K562 (cell line): ENCODE measurements around the gene P2RY11. TPM values are rescaled to one million over a fixed set of nuclear protein-coding genes. Genes with fewer than 3 reads are reported as not detected.

Source experiments
- BHLHE40 ChIP-seq: IDR thresholded peaks from 2 replicates; pipeline ENCODE4 v1.6.1; 2011; ENCODE audit warnings: low read length, improper control_type of control experiment
- CBX5 ChIP-seq: IDR thresholded peaks from 2 replicates; pipeline ENCODE4 v1.6.1; 2014; ENCODE audit warnings: low read depth, borderline replicate concordance
- CHD1 ChIP-seq: fragments of 200-600 bp; sonication (generic); IDR thresholded peaks from one replicate; pipeline ENCODE4 v1.6.1; 2012; ENCODE audit warnings: mild to moderate bottlenecking, moderate library complexity, low read length, inconsistent platforms
- CREB5 ChIP-seq: fragments of 250-450 bp; sonication (Bioruptor Pico); IDR thresholded peaks from 2 replicates; pipeline ENCODE4 v1.5.0; 2020; ENCODE audit warnings: mild to moderate bottlenecking
- CTBP1 ChIP-seq: fragments of 450-650 bp; IDR thresholded peaks from 2 replicates; pipeline ENCODE4 v1.6.1; 2016; ENCODE audit warnings: borderline replicate concordance
- DACH1 ChIP-seq: fragments of 450-650 bp; IDR thresholded peaks from 2 replicates; pipeline ENCODE4 v1.6.1; 2018; ENCODE audit not compliant: partially characterized antibody
- FOSL1 ChIP-seq: fragments of 200-800 bp; sonication (Bioruptor generic); conservative IDR thresholded peaks from 2 replicates; pipeline ENCODE4 v1.6.1; 2016; ENCODE audit warnings: missing genetic modification characterization, missing compliant biosample characterization
- HBP1 ChIP-seq: fragments of 450-650 bp; formaldehyde crosslinking; IDR thresholded peaks from 2 replicates; pipeline ENCODE4 v1.4.0; 2022; ENCODE audit warnings: missing genetic modification characterization
- MECOM ChIP-seq: fragments of 250-450 bp; sonication (Bioruptor Pico); IDR thresholded peaks from 2 replicates; pipeline ENCODE4 v1.8.0; 2022; ENCODE audit warnings: inconsistent platforms
- MLLT1 ChIP-seq, 2 experiments: fragments of 450-650 bp; IDR thresholded peaks; 2 replicates each; pipeline ENCODE4 v1.6.1; 2016
- POLR3G ChIP-seq: IDR thresholded peaks from 2 replicates; pipeline ENCODE4 v1.6.1; 2011; ENCODE audit not compliant: insufficient read length, insufficient replicate concordance; ENCODE audit errors: extremely low read depth
- RHOXF2B ChIP-seq: fragments of 250-450 bp; sonication (Bioruptor Pico); conservative IDR thresholded peaks from 2 replicates; pipeline ENCODE4 v1.5.1; 2021
- THRA ChIP-seq: fragments of 450-650 bp; IDR thresholded peaks from 2 replicates; pipeline ENCODE4 v1.6.1; 2017; ENCODE audit warnings: mild to moderate bottlenecking, moderate library complexity
- ZBTB12 ChIP-seq: fragments of 250-450 bp; sonication (Bioruptor Pico); IDR thresholded peaks from 2 replicates; pipeline ENCODE4 v1.4.0; 2020
- ZBTB33 ChIP-seq: sonication (generic); formaldehyde crosslinking; IDR thresholded peaks from 2 replicates; pipeline ENCODE4 v1.8.1; 2023; ENCODE audit warnings: mild to moderate bottlenecking, missing genetic modification reagents
- ZNF133 ChIP-seq: fragments of 250-450 bp; sonication (Bioruptor Pico); IDR thresholded peaks from 2 replicates; pipeline ENCODE4 v1.4.0; 2020; ENCODE audit warnings: mild to moderate bottlenecking
- ZNF134 ChIP-seq: fragments of 250-450 bp; sonication (Bioruptor Pico); conservative IDR thresholded peaks from 2 replicates; pipeline ENCODE4 v1.4.0; 2020
- ZNF584 ChIP-seq: fragments of 200-800 bp; sonication (Bioruptor generic); IDR thresholded peaks from 2 replicates; pipeline ENCODE4 v1.6.1; 2016; ENCODE audit warnings: low read depth, mild to moderate bottlenecking, missing genetic modification characterization, missing compliant biosample characterization
- ZNF695 ChIP-seq: fragments of 450-650 bp; formaldehyde crosslinking; IDR thresholded peaks from 2 replicates; pipeline ENCODE4 v1.4.0; 2020; ENCODE audit warnings: mild to moderate bottlenecking, moderate library complexity
- ZNF785 ChIP-seq: fragments of 250-450 bp; sonication (Bioruptor Pico); IDR thresholded peaks from 2 replicates; pipeline ENCODE4 v1.4.0; 2020; ENCODE audit warnings: mild to moderate bottlenecking
- ZSCAN32 ChIP-seq: fragments of 450-650 bp; formaldehyde crosslinking; IDR thresholded peaks from 2 replicates; pipeline ENCODE4 v1.4.0; 2020; ENCODE audit warnings: mild to moderate bottlenecking, moderate library complexity
- polyA plus RNA-seq, 8 experiments: library from polyadenylated mRNA; depleted of rRNA in 4 of 8; stranded (reverse) in 5 of 8; unstranded in 3 of 8; fragments of >200 nt; fragmentation: Nextera tagmentation in 2 of 8; fragmentation: Illumina TruSeq in 1 of 8; extraction: Ambion mirVana in 2 of 8; extraction: Trizol in 1 of 8; gene quantifications; 2 replicates each; pipeline versions ENCODE4 v1.2.1 to v1.2.3, GENCODE V29; 2011 to 2014; ENCODE audit warnings: inconsistent platforms in 1 of 8, missing spikeins in 1 of 8
- total RNA-seq, 7 experiments: library from RNA; depleted of rRNA in 6 of 7; stranded (reverse); fragments of >200 nt in 6 of 7; fragmentation: Illumina TruSeq in 2 of 7; extraction: Trizol in 2 of 7; gene quantifications; 2 replicates each; pipeline versions ENCODE4 v1.2.1 to v1.2.3, GENCODE V29; 2011 to 2021; ENCODE audit warnings: low replicate concordance in 1 of 7

The P2RY11 gene
- total and polyA plus RNA-seq, 9 of the 15 experiments (the other 6 are each of a cell fraction or from before 2014, with no cell fraction given): 0.03 to 10.1 (median 1.5) TPM

GRCh38 chr19:10095948-10096614 is 15.4 kb upstream of the P2RY11 start (continued):
- TF ChIP-seq CHD1 (no peak), CTBP1 (peak; percentile 96), CBX5 (no peak), HBP1 (CRISPR knock-in tag) (no peak), CREB5 (CRISPR knock-in tag) (no peak), ZNF695 (CRISPR knock-in tag) (no peak), POLR3G (no peak), THRA (no peak), MECOM (CRISPR knock-in tag) (no peak), ZNF785 (CRISPR knock-in tag) (no peak), DACH1 (no peak), RHOXF2B (CRISPR knock-in tag) (0 out of 2 replicates have a peak, but pooled peaks have one; percentile 53), ZNF584 (CRISPR knock-in tag) (0 out of 2 replicates have a peak, but pooled peaks have one; percentile 42), ZBTB33 (CRISPR knock-in tag) (no peak), FOSL1 (tag) (no peak), MLLT1 (IDR thresholded peaks at IDR 0.05) (no peak), BHLHE40 (no peak), ZSCAN32 (CRISPR knock-in tag) (no peak), ZNF133 (CRISPR knock-in tag) (no peak), ZNF134 (CRISPR knock-in tag) (no peak), ZBTB12 (CRISPR knock-in tag) (no peak)
